ENCODE results near the gene ATP1A1. TPM values are rescaled to one million over a fixed set of nuclear protein-coding genes. Genes with fewer than 3 reads are reported as not detected.

Gene ATP1A1
- total and polyA plus RNA-seq, 9 of the 15 experiments (the other 6 are each of a cell fraction or from before 2014, with no cell fraction given) = 99.3 to 513 (median 234) TPM

- TF ChIP-seq TSHZ1 (CRISPR knock-in tag; IDR thresholded peaks at IDR 0.05) (no peak), RBM34 (IDR thresholded peaks at IDR 0.05; ENCODE audit: borderline replicate concordance, insufficient read depth, low read length) (no peak), SP1 (CRISPR knock-in tag; IDR thresholded peaks at IDR 0.05) (no peak), SMC3 (conservative IDR thresholded peaks at IDR 0.05; ENCODE audit: insufficient read depth, low read depth, low read length) (no peak), POU5F1 (IDR thresholded peaks at IDR 0.05; ENCODE audit: borderline replicate concordance, low read depth, low read length, partially characterized antibody) (no peak), IRF2 (CRISPR knock-in tag; IDR thresholded peaks at IDR 0.05) (no peak), ZBTB9 (CRISPR knock-in tag; IDR thresholded peaks at IDR 0.05) (no peak), SOX6 (IDR thresholded peaks at IDR 0.05) (no peak), RBBP5 (IDR thresholded peaks at IDR 0.05; ENCODE audit: borderline replicate concordance, insufficient read depth, low read length, poor library complexity, severe bottlenecking) (no peak), SMAD4 (CRISPR knock-in tag; conservative IDR thresholded peaks at IDR 0.05) (no peak), ZNF23 (CRISPR knock-in tag; IDR thresholded peaks at IDR 0.05) (no peak), CBFA2T3 (IDR thresholded peaks at IDR 0.05) (peak; percentile 46), TFAM (CRISPR knock-in tag; conservative IDR thresholded peaks at IDR 0.05) (no peak), DDX20 (tag; IDR thresholded peaks at IDR 0.05; ENCODE audit: low read depth) (no peak), GTF2F1 (IDR thresholded peaks at IDR 0.05; ENCODE audit: low read depth, low read length) (no peak), DPF2 (IDR thresholded peaks at IDR 0.05) (peak; percentile 42), RAD51 (IDR thresholded peaks at IDR 0.05; ENCODE audit: borderline replicate concordance, low read depth) (no peak), POLR2H (tag; IDR thresholded peaks at IDR 0.05; ENCODE audit: low read depth) (no peak), DACH1 (IDR thresholded peaks at IDR 0.05; ENCODE audit: partially characterized antibody) (no peak), ZNF766 (CRISPR knock-in tag; conservative IDR thresholded peaks at IDR 0.05) (no peak), RBM22 (IDR thresholded peaks at IDR 0.05; ENCODE audit: low read depth, low read length, poor library complexity, severe bottlenecking) (no peak), DEAF1 (CRISPR knock-in tag; IDR thresholded peaks at IDR 0.05) (no peak), ZNF408 (CRISPR knock-in tag; IDR thresholded peaks at IDR 0.05; ENCODE audit: low read depth) (no peak)
Measured at GRCh38 chr1:116382857-116383483, 9.9 kb downstream of the ATP1A1 start (continued).
